ENCODE data around the gene PHACTR1. TPM values are rescaled to one million over a fixed set of nuclear protein-coding genes. Genes with fewer than 3 reads are reported as not detected.

PHACTR1 gene
- total RNA-seq, 6 experiments from 2014 or later: 0.20 to 3.5 (median 0.93) TPM

GRCh38 chr6:12767016-12767415 lies 50.4 kb downstream of the PHACTR1 start:
- no peak for TF ChIP-seq POLR2A (IDR thresholded peaks at IDR 0.05)
- TF ChIP-seq CTCF (IDR thresholded peaks at IDR 0.05): no peak
- no peak for DNase-seq

GRCh38 chr6:12769556-12770256 lies 53.1 kb downstream of the PHACTR1 start:
- Histone ChIP-seq H3K9me3 (no peaks in the 10 kb centered on the region), H3K4me3 (no peak overlapping the region), H3K27me3 (no peaks in the 10 kb centered on the region), H3K27ac (no peak overlapping the region), H3K4me1 (no peaks in the 10 kb centered on the region), H3K36me3 (no peaks in the 10 kb centered on the region)
- DNase-seq (no peak), ATAC-seq (no peak)
- WGBS (ENCODE audit: insufficient coverage, low coverage, low lambda C conversion rate, missing lambda C conversion rate): 39% methylated on average over 7 of the region's 9 CpGs
- intact Hi-C loops (cut with DNase I): no loop called here
- TF ChIP-seq CTCF (IDR thresholded peaks at IDR 0.05) (no peak), POLR2A (IDR thresholded peaks at IDR 0.05) (no peak)

More at GRCh38 chr6:12767016-12767415, 50.4 kb downstream of the PHACTR1 start:
- Histone ChIP-seq H3K27ac (no peak overlapping the region), H3K36me3 (no peaks in the 10 kb centered on the region), H3K27me3 (no peaks in the 10 kb centered on the region), H3K4me3 (no peak overlapping the region), H3K9me3 (no peaks in the 10 kb centered on the region), H3K4me1 (no peaks in the 10 kb centered on the region)
- no peak for ATAC-seq
- 84% methylated on average over 3 of the region's 3 CpGs for WGBS (ENCODE audit: insufficient coverage, low coverage, low lambda C conversion rate, missing lambda C conversion rate)
- intact Hi-C loops (cut with DNase I): no loop called here

- Histone ChIP-seq H3K27me3 (no peaks in the 10 kb centered on the region), H3K9me3 (no peaks in the 10 kb centered on the region), H3K27ac (no peak overlapping the region), H3K4me1 (no peaks in the 10 kb centered on the region), H3K36me3 (no peaks in the 10 kb centered on the region), H3K4me3 (no peak overlapping the region)
- intact Hi-C loops (cut with DNase I): no loop called here
- ATAC-seq: no peak
- no peak for TF ChIP-seq POLR2A (IDR thresholded peaks at IDR 0.05)
- no peak for TF ChIP-seq CTCF (IDR thresholded peaks at IDR 0.05)
- WGBS (ENCODE audit: insufficient coverage, low coverage, low lambda C conversion rate, missing lambda C conversion rate): 56% methylated on average over 3 of the region's 3 CpGs
- DNase-seq: no peak
Measured at GRCh38 chr6:12772416-12772815, 55.8 kb downstream of the PHACTR1 start.

- no peaks in the 10 kb centered on the region for H3K27me3 ChIP-seq
- H3K27ac ChIP-seq: no peak overlapping the region
- ATAC-seq (no peak), DNase-seq (no peak)
- TF ChIP-seq CTCF (IDR thresholded peaks at IDR 0.05) (no peak), POLR2A (IDR thresholded peaks at IDR 0.05) (no peak)
- no peaks in the 10 kb centered on the region for H3K36me3 ChIP-seq
- intact Hi-C loops (cut with DNase I): no loop called here
- 51% methylated on average over 4 of the region's 4 CpGs for WGBS (ENCODE audit: insufficient coverage, low coverage, low lambda C conversion rate, missing lambda C conversion rate)
- H3K4me1 ChIP-seq: no peaks in the 10 kb centered on the region
- no peak overlapping the region for H3K4me3 ChIP-seq
- no peaks in the 10 kb centered on the region for H3K9me3 ChIP-seq
Measured at GRCh38 chr6:12776291-12776690, 59.7 kb downstream of the PHACTR1 start.
